Measurements from ENCODE around the gene SNRNP25.
A peak's percentile ranks its signal among the peaks of the same experiment; 100 is the strongest.

The SNRNP25 gene

DNA sequence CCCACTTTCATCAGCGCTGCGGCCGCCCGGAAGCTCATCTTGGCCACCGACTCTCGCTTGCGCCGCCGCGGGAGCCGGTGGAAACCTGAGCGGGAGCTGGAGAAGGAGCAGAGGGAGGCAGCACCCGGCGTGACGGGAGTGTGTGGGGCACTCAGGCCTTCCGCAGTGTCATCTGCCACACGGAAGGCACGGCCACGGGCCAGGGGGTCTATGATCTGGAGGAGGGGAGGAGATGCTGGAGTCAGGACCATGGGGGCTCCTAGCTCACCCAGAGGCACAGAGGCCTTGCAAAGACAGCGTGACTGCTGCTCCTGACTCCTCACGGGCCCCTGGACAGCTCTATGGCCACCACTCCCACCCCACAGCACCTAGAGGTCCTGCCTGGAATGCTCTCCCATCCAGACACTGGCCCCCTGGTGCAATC is 9.4 kb downstream of the SNRNP25 start:
- DNase-seq (ENCODE audit: low read depth in 1 of 2, low spot score in 1 of 2) = no peak

DNA sequence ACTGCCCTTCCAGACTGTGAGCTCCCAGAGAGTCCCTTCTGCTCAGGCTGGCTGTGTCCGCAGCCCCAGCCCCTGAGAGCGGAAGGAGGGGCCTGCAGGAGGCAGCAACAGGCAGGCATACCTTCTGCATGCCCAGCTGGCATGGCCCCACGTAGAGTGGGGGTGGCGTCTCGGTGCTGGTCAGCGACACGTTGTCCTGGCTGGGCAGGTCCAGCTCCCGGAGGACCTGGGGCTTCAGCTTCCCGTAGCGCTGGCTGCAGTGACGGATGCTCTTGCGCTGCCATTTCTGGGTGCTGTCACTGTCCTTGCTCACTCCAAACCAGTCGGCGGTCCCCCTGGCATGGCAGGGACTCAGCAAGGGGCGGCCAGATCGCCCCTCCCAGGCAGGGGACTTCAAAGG is 9.8 kb downstream of the SNRNP25 start:
- no peak for DNase-seq (ENCODE audit: low read depth in 1 of 2, low spot score in 1 of 2)

DNA sequence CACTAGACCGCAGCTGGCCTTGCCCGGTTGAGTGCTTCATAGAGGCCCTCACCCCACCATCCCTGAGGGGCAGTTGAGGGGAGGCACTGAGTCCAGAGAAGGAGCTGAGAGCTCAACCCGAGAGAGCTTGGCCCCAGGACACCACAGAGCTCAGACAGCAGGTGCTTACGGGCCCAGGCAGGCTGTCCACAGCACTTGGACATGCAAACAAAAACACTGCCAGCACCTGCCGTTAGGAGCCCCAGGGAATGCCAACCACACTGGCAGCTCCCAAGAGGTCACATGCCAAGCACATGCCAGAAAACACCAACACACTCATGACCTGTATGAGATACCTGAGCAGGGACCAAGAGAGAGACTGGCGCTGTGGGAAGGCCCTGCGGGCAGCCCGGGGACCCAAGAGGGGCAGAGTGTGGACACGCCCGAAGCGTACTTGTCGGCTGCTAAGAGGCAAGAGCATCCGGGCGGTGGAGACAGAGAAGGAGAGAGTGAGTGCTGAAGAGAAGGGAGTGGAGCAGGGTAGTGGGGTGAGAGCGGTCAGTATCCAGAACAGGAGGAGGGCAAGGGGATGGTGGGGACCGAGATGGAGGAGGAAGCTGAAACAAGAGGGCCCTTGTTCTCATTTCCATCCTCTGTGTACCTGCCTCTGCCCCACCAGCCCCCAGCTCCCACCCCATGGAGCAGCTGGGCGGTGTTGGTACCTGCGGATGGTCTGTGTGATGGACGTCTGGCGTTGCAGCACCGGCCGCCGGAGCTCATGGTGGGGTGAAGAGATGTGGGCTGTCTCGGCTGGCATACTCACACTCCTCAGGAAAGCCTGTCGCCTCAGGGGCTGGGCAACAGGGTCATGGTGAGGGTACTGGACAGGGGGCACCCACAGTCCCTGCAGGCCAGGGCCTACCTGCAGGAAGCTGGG is 10.6 kb downstream of the SNRNP25 start:
- DNase-seq (ENCODE audit: low read depth in 1 of 2, low spot score in 1 of 2) = no peak

DNA sequence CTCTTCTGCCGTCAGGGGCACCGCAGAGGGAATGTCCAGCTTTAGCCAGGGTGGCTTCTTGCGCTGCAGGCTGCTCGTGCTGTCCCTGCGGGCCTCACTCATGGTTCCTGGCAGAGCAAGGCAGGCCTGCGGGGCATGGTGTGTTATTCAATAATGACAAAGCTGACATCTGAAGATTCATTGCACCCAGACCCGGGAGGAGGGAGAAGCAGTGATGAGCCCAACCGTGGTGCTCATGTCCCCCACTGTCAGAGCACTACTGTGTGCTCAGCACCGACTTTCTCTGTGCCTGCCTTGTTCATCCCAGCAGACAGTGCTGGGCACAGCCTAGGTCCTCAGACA is 11.3 kb downstream of the SNRNP25 start:
- no peak for DNase-seq (ENCODE audit: low read depth in 1 of 2, low spot score in 1 of 2)

DNA sequence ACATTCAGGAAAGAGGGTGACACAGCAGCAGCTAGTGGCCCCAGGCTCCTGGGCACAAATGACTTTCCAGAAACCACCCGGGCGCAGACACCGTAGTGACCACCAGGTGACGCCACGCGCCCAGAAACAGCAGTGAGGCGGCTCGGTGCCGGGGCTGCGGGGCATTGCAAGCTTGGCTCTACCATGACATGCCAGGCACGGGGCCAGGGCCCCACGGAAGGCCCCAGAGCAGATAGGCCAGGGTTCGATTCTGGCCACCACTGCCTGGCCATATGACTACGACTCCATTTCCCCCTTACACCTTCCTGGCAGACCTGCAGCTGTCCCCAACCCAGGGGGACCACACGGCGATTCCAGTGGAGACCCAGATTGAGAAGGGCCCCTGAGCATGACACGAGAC is 12.1 kb downstream of the SNRNP25 start:
- DNase-seq (ENCODE audit: low read depth in 1 of 2, low spot score in 1 of 2) = peak; percentile 80 to 81

DNA sequence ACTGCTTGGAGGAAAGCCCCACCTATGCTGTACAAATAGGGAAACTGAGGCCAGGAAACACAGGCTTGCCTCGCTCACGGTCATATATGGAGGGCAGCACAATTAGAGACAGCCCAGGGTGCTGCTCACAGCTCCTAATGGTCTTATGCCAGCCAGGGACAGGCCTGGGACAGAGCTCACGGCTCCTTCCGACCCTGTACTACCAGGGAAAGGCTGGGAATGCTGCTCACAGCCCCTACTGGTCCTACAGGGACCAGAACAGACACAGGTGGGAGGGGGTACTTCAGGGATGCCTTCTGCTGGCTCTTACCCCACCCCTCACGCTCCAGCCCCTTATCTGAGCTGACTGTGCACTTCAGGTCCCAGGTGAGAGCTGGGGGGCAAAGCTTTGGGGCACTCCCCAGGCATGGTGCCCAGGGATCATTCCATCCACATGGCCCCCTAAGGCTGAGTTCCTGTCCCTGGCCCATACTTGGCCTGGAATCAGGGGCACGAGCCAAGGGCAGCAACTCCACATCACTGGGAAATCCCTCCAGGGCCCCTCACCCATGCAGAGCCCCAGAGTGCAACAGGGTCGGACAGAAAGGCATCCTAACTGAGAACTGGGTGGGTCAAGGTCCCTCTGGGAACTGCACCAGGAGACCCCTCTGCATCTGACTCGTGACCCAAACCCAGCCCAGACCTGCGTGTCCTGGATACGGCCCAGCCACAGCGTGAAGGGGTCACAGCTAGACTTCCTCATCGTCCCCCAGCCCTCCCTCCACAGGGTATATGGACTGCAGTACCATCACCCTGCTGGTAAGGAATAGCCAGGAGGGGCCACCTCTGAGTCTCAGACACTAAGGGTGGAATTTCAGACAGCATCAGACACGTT is 12.9 kb downstream of the SNRNP25 start:
- DNase-seq (ENCODE audit: low read depth in 1 of 2, low spot score in 1 of 2) = no peak

DNA sequence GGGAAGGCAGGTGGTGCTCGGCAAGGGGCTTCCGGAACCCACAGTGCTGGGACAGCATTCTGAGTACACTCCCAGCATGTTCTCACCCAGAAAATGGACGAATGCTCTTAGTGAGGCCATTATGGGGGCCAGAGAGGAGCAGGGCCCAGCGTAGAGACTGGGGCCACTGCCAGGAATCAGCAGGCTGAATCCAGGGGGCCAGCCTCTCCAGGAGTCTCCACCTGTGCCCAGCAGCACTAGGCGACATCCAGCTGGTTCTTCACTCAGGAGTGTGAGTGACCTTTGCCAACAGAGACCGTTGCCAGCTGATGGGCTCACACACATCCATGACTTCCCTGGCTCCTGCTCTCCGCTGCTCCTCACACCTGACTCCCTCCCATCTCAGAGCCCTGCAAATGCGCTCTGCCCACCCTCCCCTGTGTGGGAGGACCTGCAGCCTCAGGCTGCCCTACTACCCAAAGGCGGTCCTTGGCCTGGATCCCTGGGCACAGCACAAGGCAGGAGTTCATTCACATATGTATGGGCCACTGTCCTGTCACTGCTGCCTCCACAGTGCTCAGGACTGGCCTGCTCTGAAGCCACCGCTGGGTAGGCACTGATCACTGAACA is 13.7 kb downstream of the SNRNP25 start:
- DNase-seq (ENCODE audit: low read depth in 1 of 2, low spot score in 1 of 2) = no peak

DNA sequence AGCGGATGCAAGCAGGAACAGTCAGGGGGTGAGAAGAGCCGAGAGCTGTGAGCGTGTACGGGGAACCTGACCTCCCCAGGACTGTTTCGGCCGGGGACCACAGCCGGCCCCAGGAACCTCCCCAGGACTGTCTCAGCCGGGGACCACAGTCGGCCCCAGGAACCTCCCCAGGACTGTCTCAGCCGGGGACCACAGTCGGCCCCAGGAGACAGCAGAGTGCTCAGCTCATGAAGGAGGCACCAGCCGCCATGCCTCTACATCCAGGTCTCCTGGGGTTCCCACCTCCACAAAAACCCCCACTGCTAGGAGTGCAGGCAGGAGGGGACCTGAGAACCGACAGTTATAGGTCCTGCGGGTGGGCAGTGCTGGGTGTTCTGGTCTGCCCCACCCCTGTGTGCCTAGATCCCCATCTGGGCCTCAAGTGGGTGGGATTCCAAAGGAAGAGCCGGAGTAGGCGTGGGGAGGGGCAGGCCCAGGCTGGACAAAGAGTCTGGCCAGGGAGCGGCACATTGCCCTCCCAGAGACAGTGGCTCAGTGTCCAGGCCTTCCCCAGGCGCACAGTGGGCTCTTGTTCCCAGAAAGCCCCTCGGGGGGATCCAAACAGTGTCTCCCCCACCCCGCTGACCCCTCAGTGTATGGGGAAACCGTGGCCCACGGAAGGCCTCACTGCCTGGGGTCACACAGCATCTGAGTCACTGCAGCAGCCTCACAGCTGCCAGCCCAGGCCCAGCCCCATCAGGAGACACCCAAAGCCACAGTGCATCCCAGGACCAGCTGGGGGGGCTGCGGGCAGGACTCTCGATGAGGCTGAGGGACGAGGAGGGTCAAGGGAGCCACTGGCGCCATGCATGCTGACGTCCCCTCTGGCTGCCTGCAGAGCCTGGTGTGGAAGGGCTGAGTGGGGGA is 14.5 kb downstream of the SNRNP25 start:
- DNase-seq (ENCODE audit: low read depth in 1 of 2, low spot score in 1 of 2) = no peak

DNA sequence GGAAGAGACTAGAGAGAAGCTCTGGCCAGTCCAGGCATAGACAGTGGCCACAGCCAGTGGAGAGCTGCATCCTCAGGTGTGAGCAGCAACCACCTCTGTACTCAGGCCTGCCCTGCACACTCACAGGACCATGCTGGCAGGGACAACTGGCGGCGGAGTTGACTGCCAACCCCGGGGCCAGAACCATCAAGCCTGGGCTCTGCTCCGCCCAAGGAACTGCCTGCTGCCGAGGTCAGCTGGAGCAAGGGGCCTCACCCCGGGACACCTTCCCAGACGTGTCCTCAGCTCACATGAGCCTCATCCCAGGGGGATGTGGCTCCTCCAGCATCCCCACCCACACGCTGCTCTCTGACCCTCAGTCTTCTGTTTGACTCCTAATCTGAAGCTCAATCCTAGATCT is 15.6 kb downstream of the SNRNP25 start:
- DNase-seq (ENCODE audit: low read depth in 1 of 2, low spot score in 1 of 2) = no peak

DNA sequence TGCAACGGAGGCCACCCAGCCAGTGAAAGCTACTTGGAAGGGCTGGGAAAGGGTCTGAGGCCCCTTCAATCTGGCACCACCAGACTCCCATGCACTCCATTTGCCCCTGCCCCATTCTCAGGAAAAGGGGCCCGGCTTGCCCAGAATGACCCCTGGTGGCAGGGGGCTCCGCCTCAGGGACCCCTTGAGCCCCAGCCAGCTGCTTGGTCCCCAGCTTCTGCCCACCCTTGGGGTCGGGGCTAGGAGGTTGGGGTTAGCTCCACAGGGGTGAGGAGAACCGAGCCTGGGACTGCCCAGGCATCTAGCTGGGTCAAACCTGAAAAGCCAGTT is 17.5 kb downstream of the SNRNP25 start:
- DNase-seq (ENCODE audit: low read depth in 1 of 2, low spot score in 1 of 2) = no peak

DNA sequence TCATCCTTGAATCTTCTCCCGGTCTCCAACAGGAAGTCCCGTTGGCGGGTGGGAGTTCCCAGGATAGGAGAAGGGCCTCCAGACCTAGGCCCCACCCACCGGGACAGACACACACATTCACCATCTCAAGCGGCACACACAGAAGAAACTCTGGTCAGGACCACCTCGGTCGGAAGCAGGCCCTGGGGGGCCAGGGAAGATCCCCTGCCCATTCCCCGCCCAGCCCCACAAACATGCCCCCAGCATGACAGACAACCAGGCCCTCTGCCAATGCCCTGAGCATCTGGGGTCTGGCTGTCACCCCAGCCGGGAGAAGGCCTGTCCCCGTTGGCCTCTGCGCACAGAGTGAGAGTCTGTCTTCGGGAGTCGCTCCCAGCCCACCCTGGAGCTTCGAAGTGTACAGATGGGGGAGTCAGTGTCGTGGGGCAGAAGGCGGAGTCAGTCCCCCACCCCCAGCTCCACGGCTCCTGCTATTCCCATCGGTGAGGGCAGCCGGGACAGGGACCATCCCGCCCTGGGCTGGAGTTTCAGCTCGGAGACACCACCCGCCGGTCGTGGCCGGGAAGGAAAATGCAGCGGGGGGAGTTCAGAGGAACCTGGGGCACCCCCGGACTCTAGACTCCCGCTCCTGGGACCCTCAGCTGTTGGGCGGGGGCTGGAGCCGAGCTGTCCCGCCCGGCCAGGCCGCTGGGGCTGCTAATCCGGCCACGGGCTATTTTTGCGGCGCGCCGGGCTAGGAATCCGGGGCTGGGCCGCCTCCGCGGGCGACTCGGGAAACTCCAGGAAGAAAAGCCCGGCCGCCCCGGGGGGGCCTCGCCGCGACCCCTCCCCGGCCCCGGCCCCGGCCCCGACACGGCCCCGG is 18.1 kb downstream of the SNRNP25 start:
- no peak for DNase-seq (ENCODE audit: low read depth in 1 of 2, low spot score in 1 of 2)

DNA sequence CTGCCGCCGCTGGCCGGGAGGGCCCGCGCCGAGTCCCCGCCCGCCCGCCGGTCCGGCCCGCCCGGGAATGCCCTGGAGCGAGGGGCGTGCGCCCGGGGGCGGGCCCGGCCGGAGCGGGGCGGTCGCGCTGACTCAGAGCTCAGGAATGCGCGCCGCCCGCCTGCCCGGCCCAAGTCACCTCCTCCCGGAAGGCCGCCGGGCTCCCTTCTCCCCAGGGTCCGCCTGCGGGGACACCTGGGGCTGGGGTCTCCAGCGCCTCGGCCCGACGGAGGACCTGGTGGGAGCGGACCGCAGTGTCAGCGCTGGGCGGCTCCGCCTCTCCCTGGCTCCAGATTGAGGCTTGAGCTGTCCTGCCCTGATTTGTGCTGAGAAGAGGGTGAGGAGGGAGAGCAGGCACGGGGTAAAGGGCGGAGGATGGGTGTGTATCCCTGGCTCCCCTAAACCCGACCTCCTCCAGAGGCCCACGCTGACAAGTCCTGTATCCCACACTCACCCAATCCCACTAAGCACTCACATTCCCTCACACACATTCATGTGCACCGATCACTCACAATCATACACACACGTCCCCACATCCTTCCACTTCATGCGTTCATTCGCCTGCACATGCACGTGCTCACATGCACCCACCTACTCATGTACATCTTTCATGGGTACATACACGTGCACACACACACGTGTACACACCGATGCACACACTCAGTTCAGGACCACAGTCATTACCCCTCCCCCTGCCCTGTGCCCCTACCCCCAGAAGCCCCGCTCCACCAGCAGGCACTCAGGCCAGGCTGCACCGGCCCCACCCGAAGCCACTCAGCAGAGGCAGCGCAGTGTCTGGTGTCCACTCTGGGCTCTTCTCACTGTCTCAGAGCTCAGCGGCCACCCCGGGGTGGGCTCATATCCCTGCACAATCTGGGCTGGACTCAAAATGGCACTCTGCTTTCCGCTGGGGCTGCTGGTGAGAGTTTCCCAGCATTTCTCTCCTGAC is 19.2 kb downstream of the SNRNP25 start, which contains the start of gene RHBDF1:
RHBDF1 (minus strand) TSS at position 71 of the 988 bp plus-strand sequence. CDS start 7,616 bp downstream, outside the sequence.
- no peak for DNase-seq (ENCODE audit: low read depth in 1 of 2, low spot score in 1 of 2)

DNA sequence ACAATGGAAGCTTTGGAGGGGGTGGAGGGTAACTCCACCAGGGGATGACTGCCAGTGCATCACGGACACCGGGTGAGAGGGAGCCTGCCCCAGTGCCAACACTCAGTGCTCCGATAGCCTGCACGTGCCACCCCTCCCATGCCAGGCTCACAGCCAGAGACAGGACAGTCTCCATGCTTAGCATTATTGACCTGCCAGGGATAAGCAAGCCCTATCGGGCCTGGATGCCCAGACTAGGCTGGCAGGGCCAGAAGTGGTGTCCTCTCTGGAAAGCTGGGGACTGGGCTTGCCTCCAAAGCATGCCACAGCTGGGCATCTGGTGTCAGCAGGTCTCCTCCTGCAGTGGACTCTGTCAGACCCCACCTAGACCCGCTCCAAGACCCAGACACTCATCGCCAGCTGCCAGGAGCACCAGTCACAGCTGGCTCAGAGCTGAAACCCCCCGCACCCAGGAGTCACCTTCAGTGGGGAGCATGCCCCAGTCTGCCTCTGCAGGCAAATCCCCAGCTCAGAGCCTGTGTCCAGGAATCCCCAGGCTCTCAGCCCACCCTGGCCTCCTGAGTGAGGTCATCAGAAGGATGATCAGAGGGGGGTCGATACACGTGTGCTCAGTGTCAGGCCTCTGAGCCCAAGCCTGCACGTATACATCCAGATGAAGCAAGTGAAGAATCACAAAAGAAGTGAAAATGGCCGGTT is 20.6 kb downstream of the SNRNP25 start:
- no peak for DNase-seq (ENCODE audit: low read depth in 1 of 2, low spot score in 1 of 2)

DNA sequence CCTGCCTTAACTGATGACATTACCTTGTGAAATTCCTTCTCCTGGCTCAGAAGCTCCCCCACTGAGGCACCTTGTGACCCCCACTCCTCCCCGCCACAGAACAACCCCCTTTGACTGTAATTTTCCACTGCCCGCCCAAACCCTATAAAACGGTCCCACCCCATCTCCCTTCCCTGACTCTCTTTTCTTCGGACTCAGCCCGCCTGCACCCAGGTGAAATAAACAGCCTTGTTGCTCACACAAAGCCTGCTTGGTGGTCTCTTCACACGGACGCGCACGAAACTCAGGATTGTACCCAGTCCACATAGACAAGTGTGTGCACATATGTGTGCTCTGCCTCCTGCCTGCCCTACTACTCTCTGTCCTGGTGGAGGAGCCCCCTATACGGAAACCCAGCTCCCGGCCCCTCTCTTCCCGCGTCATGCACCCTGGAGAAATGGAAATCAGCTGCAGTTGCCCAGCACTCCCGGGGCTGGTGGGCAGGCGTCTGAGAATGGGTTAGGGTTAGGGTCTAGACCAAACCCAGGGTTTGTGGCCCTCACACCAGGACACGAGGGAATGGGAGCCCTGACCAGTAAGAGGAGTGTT is 21.2 kb downstream of the SNRNP25 start:
- DNase-seq (ENCODE audit: low read depth in 1 of 2, low spot score in 1 of 2) = no peak

DNA sequence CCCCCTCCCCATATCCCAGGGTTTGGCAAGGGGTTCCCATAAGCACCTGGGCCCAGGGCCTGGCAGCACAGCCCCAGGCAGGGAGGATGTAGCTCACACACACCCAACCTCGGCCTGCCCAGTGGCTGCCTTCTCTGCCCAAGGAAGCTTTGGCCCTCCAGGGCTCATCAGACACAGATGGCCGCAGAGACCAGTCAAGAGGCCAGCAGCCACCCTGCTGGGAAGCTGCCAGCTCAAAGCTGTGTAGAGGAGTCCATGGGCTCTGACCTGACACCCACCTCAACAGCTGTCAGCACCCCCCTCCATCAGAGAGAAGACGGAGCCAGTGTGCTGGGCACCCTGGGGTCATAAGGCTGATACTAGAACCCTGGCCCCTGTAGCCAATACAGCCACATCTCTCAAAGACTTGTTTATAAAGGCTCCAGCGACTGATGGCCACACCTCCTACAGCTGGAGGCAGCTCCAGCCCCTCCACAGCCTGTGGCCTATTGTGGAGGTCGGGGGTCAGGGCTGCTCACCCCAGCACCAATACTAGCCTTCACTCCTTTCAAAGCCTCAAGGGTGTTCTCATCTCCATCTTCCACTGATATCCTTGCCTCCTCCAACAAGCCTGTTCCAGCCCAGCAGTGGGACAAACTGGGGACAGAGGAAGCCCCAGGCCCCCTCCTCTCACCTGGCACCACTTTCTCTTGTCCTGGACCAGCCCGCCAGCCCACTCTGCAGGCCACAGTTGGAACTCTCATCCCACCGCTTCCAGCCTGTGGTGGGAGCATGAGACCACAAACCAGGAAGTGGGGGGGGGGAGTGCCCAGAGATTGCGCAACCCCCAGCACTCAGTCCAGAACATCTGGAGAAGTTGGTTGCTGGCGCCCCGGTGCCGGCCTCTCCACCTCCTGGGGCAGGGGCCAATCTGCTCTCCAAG is 22.2 kb downstream of the SNRNP25 start:
- DNase-seq (ENCODE audit: low read depth in 1 of 2, low spot score in 1 of 2) = no peak

DNA sequence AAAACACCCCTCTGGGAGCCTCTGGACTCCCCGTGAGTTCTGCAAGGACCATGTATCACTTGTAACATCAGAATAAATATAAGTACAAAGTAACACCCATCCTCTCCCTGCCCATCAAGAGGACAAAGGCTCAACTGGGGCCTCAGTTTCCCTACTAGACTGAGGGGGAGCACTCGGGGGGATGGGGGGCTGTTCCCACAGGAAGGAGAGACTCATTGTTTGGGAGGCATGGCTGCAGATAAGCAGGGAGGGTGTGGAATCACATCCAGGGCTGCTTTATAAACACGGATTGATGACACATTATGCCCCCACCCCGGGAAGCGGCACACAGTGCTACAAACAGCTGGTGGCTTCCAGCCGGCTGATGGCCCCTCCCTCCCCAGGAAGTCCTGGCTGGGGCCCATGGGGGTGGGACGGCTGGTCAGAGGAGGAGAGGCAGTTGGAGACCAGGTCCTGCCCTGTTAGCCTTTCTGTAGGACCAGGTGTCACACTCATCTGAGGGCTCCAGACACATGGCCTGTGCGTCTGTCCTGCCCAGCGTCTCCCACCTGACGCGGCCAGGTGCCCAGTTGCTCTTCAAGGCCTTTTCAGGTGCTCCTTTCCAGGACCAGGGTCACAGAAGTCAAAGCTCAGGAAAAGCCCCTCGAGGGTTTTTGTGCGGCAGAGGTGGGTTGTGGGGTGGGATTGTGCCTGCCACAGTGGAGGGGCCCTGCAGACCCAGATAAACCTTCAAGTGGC is 23.1 kb downstream of the SNRNP25 start:
- DNase-seq (ENCODE audit: low read depth in 1 of 2, low spot score in 1 of 2) = no peak
